Karpas-422 (cell line): Measurements from ENCODE around the gene SGIP1. TPM values are rescaled to one million over a fixed set of nuclear protein-coding genes. Genes with fewer than 3 reads are reported as not detected.
"Not testable (repeated sequence)": the region's sequence is repeated elsewhere in the genome, so short reads cannot be mapped to it uniquely, and the experiment has no call there.

ENCODE experiments used
- DNase-seq: peaks from one replicate; pipeline ENCODE4 v3.0.0-alpha.2; 2015
- H2AFZ ChIP-seq: fragments of 200-600 bp; sonication (generic); 2 replicates; pipeline ENCODE4 v1.6.1; 2014; ENCODE audit warnings: antibody characterized with exemption, low read length, mixed read lengths
- H3K27ac ChIP-seq: fragments of 200-600 bp; sonication (generic); 2 replicates; pipeline ENCODE4 v1.5.1; 2014; ENCODE audit warnings: mild to moderate bottlenecking, low read length, moderate library complexity
- H3K27me3 ChIP-seq: fragments of 200-600 bp; sonication (generic); 2 replicates; pipeline ENCODE4 v1.6.1; 2014; ENCODE audit warnings: low read length, mixed read lengths
- H3K36me3 ChIP-seq: fragments of 200-600 bp; sonication (generic); 2 replicates; pipeline ENCODE4 v1.6.1; 2014; ENCODE audit warnings: low read length, mixed read lengths; ENCODE audit not compliant: insufficient read depth
- H3K4me1 ChIP-seq: fragments of 200-600 bp; sonication (generic); 2 replicates; pipeline ENCODE4 v1.6.1; 2014; ENCODE audit warnings: mild to moderate bottlenecking, low read length, mixed read lengths
- H3K4me2 ChIP-seq: fragments of 200-600 bp; sonication (generic); 2 replicates; pipeline ENCODE4 v1.6.1; 2014; ENCODE audit warnings: low read length, low read depth, mild to moderate bottlenecking; ENCODE audit not compliant: poor library complexity, severe bottlenecking
- H3K4me3 ChIP-seq: fragments of 200-600 bp; sonication (generic); 2 replicates; pipeline ENCODE4 v1.5.1; 2014; ENCODE audit warnings: mild to moderate bottlenecking, antibody characterized with exemption, low read length, mixed read lengths
- H3K79me2 ChIP-seq: fragments of 200-600 bp; sonication (generic); 2 replicates; pipeline ENCODE4 v1.6.1; 2014; ENCODE audit warnings: mild to moderate bottlenecking, low read length, mixed read lengths
- H3K9ac ChIP-seq: fragments of 200-600 bp; sonication (generic); 2 replicates; pipeline ENCODE4 v1.6.0; 2014; ENCODE audit warnings: low read length
- H3K9me2 ChIP-seq: fragments of 200-600 bp; sonication (generic), shearing (Covaris generic); replicated peaks from 2 replicates; pipeline ENCODE4 v1.6.0; 2014; ENCODE audit warnings: mild to moderate bottlenecking, low read length, moderate library complexity; ENCODE audit not compliant: insufficient read depth
- H3K9me3 ChIP-seq: fragments of 300-700, 200-600 bp; sonication (generic); 2 replicates; pipeline ENCODE4 v1.6.1; 2014; ENCODE audit warnings: low read length, mixed read lengths
- H4K20me1 ChIP-seq: fragments of 200-600 bp; sonication (generic); 2 replicates; pipeline ENCODE4 v1.6.1; 2014; ENCODE audit warnings: mild to moderate bottlenecking, antibody characterized with exemption, low read length, low read depth; ENCODE audit not compliant: insufficient read depth
- total RNA-seq: library from RNA; depleted of rRNA; stranded (reverse); fragments of >200 nt; shearing (Covaris generic); gene quantifications from 2 replicates; pipeline ENCODE4 v1.2.3, GENCODE V29; 2014; ENCODE audit warnings: low replicate concordance

SGIP1 gene
- total RNA-seq, 1 experiment from 2014 or later = not detected

DNA sequence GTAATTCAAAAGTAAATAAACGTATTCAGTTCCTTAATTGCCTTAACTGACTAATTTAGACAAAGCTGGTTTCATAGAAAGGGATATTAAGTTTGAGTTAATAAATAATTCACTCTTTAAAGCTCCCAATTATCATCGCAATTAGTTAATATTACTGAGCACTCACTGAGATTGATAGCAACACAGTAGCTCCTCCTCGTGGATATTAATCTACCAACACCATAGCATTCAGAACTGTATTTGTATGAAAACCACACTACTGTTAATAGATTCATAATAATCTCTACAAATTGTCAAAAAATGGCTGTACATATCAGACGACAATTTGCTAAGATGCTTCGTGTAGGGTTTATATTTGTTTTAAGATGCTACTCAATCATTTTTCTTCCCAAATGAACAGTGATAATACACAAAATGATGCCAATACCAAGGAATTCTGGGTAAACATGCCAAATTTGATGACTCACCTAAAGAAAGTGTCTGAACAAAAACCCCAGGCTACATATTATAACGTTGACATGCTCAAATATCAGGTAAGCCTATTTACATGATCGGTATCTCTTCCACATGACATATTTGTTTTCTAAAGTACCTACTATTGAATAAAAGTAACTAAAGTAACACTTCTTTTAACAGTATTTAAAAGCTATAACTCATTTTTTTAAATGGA is 199.5 kb downstream of the SGIP1 start:
- Histone ChIP-seq H3K27ac (no peak overlapping the region), H3K4me2 (no peak overlapping the region), H3K9ac (no peak overlapping the region), H3K9me3 (no peaks in the 10 kb centered on the region), H3K27me3 (no peaks in the 10 kb centered on the region), H3K79me2 (no peaks in the 10 kb centered on the region), H3K4me1 (peaks cover 6% of the 10 kb centered on the region; the same call in 1 of the 2 replicates), H2AFZ (peak overlapping the region; percentile 75; the same call in 1 of the 2 replicates), H3K4me3 (no peak overlapping the region), H3K9me2 (no peaks in the 10 kb centered on the region), H4K20me1 (no peaks in the 10 kb centered on the region), H3K36me3 (no peaks in the 10 kb centered on the region)
- DNase-seq = peak; percentile 43

DNA sequence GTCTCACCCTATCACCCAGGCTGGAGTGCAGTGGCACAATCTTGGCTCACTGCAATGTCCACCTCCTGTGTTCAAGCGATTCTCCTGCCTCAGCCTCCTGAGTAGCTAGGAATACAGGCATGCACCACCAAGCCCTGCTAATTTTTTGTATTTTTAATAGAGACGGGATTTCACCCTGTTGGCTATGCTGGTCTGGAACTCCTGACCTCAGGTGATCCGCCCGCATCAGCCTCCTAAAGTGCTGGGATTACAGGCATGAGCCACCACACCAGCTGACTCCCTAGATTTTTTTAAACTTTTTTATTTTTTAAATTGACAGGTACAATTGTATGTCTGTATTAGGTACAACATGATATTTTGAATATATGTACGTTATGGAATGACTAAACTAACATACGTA is 200.6 kb downstream of the SGIP1 start:
- not testable (repeated sequence) for H3K4me2 ChIP-seq, H3K9me3 ChIP-seq, H3K79me2 ChIP-seq, H2AFZ ChIP-seq, H3K9ac ChIP-seq, DNase-seq, H4K20me1 ChIP-seq, H3K36me3 ChIP-seq, H3K4me1 ChIP-seq, H3K9me2 ChIP-seq, H3K27ac ChIP-seq, H3K4me3 ChIP-seq, H3K27me3 ChIP-seq

DNA sequence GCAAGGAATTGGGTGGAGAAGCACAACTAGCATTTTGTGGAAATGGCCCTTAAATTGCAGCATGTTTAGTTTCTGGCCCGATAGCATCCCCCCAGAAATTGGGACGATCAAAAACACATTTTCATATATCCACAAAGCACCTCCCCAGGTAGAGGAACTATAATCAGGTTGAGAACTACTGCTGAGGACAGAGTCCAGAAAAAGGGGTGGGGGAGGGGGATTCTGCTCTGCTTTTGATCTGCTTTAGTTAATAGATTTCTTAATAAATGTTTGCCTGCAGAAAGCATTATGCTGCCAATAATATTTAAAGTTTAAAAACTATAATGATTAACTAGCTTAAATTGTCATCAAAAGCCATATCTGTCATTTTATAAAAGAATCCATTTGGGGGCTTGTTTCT is 203.9 kb downstream of the SGIP1 start:
- no peak overlapping the region for H2AFZ ChIP-seq
- no peaks in the 10 kb centered on the region for H3K9me3 ChIP-seq
- peaks cover 9% of the 10 kb centered on the region; the same call in 1 of the 2 replicates for H3K4me1 ChIP-seq
- no peak for DNase-seq
- H3K27me3 ChIP-seq = no peaks in the 10 kb centered on the region
- H3K4me2 ChIP-seq = no peak overlapping the region
- H3K9ac ChIP-seq = no peak overlapping the region
- no peak overlapping the region for H3K27ac ChIP-seq
- H4K20me1 ChIP-seq = no peaks in the 10 kb centered on the region
- no peaks in the 10 kb centered on the region for H3K79me2 ChIP-seq
- no peak overlapping the region for H3K4me3 ChIP-seq
- no peaks in the 10 kb centered on the region for H3K36me3 ChIP-seq
- H3K9me2 ChIP-seq = no peaks in the 10 kb centered on the region

DNA sequence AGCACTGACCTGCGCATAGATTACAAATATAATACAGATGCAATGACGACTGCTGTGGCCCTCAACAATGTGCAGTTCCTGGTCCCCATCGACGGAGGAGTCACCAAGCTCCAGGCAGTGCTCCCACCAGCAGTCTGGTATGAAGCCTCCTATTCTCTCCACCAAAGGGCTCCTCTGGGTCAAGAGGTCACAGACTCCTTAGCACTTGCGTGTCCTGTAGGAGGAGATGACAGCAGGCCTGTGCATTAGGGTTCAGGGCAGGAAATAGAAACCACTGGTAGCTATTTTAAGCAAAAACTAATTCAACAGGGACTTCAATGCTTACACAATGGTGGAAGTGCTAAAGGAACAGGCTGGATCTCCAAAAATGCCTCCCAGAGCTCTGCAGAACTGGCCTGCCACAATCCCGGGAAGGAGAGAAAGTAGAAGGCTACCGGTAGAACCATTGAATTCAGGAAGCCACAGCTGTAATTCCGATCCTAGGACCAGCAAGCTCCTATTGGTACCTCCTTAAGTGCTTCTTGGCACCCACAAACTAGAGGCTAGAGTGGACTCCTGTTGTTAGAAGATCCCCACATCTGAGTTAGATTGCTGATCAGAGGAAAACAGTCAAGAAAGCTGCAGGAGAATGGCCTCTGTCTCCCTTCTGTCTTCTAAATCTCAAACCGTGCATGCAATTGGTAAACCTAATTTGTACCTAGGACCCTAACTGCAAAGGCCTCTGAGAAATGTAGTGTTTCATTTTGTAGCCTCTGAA is 205.6 kb downstream of the SGIP1 start:
- Histone ChIP-seq H3K79me2 (no peaks in the 10 kb centered on the region), H3K4me3 (no peak overlapping the region), H3K9me2 (no peaks in the 10 kb centered on the region), H2AFZ (no peak overlapping the region), H3K4me2 (no peak overlapping the region), H3K27ac (no peak overlapping the region), H4K20me1 (no peaks in the 10 kb centered on the region), H3K9me3 (no peaks in the 10 kb centered on the region), H3K9ac (no peak overlapping the region), H3K36me3 (no peaks in the 10 kb centered on the region), H3K4me1 (peaks cover 5% of the 10 kb centered on the region; the same call in 1 of the 2 replicates), H3K27me3 (no peaks in the 10 kb centered on the region)
- no peak for DNase-seq

DNA sequence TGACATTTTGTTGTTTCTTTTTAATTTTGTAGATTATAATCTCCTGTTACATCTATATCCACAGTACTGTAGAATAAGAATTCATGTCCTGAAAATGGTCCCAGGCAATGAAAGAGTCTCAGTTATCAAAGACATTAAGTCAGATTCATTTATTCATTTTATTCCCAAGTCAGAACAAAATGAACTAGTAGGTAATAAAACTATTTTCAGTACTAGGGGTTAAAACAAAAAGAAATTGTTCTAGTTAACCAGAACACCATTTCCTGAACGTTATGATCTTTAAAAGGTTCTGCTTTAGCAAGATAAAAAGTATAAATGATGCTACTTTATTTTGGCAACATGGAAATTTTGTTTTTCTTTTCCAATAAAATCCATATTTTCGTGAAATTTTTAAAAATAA is 211.5 kb downstream of the SGIP1 start:
- H3K9me2 ChIP-seq = no peaks in the 10 kb centered on the region
- H4K20me1 ChIP-seq = no peaks in the 10 kb centered on the region
- H2AFZ ChIP-seq = no peak overlapping the region
- H3K9me3 ChIP-seq = no peaks in the 10 kb centered on the region
- no peak overlapping the region for H3K4me2 ChIP-seq
- DNase-seq = no peak
- H3K4me3 ChIP-seq = no peak overlapping the region
- H3K27me3 ChIP-seq = no peaks in the 10 kb centered on the region
- no peak overlapping the region for H3K9ac ChIP-seq
- no peaks in the 10 kb centered on the region for H3K36me3 ChIP-seq
- no peaks in the 10 kb centered on the region for H3K4me1 ChIP-seq
- no peak overlapping the region for H3K27ac ChIP-seq
- no peaks in the 10 kb centered on the region for H3K79me2 ChIP-seq

DNA sequence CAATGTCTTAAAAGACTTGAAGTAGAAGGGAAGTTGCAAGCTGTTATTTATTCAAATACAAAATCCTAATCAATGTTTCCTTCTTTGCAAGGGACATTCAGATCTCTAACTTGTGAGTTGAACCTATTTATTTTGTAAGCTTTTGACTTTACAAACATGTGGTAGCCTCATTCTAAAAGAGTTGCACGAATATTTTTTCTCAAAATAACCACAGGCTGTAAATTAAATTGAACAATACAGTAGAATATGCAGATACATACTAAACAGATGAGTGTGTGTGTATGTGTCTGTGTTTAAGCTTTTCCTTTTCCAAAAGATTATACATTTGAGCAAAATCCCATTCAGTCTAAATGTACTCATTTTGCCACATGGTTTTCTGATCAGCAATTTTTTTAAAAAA is 213.5 kb downstream of the SGIP1 start:
- no peaks in the 10 kb centered on the region for H4K20me1 ChIP-seq
- no peak overlapping the region for H3K4me3 ChIP-seq
- no peak for DNase-seq
- H2AFZ ChIP-seq = no peak overlapping the region
- H3K27ac ChIP-seq = no peak overlapping the region
- no peaks in the 10 kb centered on the region for H3K9me2 ChIP-seq
- H3K27me3 ChIP-seq = no peaks in the 10 kb centered on the region
- no peaks in the 10 kb centered on the region for H3K9me3 ChIP-seq
- H3K36me3 ChIP-seq = no peaks in the 10 kb centered on the region
- no peak overlapping the region for H3K9ac ChIP-seq
- no peak overlapping the region for H3K4me2 ChIP-seq
- no peaks in the 10 kb centered on the region for H3K4me1 ChIP-seq
- no peaks in the 10 kb centered on the region for H3K79me2 ChIP-seq

DNA sequence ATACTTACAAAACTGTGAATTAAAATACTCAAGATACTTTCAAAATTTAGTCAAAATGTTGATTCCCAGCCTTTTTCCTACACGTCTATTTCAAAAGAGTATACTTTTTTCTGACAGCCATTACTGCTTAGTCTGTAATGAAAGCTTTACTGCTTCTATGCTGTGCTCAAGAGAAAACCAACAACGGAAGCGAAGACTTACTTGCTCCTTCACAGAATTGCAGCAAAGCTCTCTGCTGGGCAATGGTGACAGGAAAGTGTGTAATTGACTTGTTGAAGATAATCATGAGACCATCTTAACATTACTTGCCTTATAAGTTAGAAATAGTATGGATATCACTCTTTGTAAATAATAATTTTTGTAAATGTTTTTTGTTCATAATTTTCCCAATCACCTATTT is 216.6 kb downstream of the SGIP1 start:
- H3K27ac ChIP-seq = no peak overlapping the region
- H3K4me3 ChIP-seq = no peak overlapping the region
- no peak overlapping the region for H3K9ac ChIP-seq
- no peak overlapping the region for H2AFZ ChIP-seq
- H3K36me3 ChIP-seq = no peaks in the 10 kb centered on the region
- H3K4me2 ChIP-seq = no peak overlapping the region
- no peaks in the 10 kb centered on the region for H3K27me3 ChIP-seq
- H3K79me2 ChIP-seq = no peaks in the 10 kb centered on the region
- no peaks in the 10 kb centered on the region for H3K4me1 ChIP-seq
- H3K9me3 ChIP-seq = no peaks in the 10 kb centered on the region
- no peak for DNase-seq
- no peaks in the 10 kb centered on the region for H3K9me2 ChIP-seq
- H4K20me1 ChIP-seq = no peaks in the 10 kb centered on the region

DNA sequence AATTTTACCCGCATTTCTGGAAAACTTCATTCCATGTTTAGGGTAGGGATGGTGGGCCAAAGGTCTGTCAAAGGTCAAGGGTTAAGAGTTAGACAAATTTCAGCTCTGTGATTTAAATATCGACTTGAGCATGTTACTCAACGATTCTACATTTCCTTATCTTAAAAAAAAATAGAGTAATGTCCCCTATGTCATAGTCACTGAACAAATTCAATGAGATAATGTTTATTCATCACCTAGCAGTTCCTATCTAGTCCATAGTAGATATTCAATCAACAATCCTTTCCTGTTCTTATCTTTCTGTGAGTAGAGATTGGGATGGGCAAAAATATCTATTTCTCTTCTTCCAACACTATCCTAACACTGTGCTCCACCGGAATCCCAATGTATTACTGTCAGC is 217.2 kb downstream of the SGIP1 start:
- Histone ChIP-seq H3K27me3 (no peaks in the 10 kb centered on the region), H3K27ac (no peak overlapping the region), H3K4me1 (no peaks in the 10 kb centered on the region), H3K9ac (no peak overlapping the region), H3K9me2 (no peaks in the 10 kb centered on the region), H3K4me3 (no peak overlapping the region), H2AFZ (no peak overlapping the region), H3K79me2 (no peaks in the 10 kb centered on the region), H3K4me2 (no peak overlapping the region), H3K9me3 (no peaks in the 10 kb centered on the region), H3K36me3 (no peaks in the 10 kb centered on the region), H4K20me1 (no peaks in the 10 kb centered on the region)
- DNase-seq = no peak
